DOHH2 (cell line): ENCODE measurements around the gene ZNF763.

Experiments
- H3F3A ChIP-seq: fragments of 200-600 bp; sonication (generic), shearing (Covaris generic); 2 replicates; pipeline ENCODE4 v1.6.0; 2016; ENCODE audit warnings: antibody characterized with exemption, mild to moderate bottlenecking; ENCODE audit not compliant: control insufficient read depth, insufficient read depth
- H3K27ac ChIP-seq: fragments of 200-600 bp; sonication (generic); 2 replicates; pipeline ENCODE4 v1.5.1; 2014; ENCODE audit warnings: low read depth, mild to moderate bottlenecking, low read length, moderate library complexity
- H3K27me3 ChIP-seq: fragments of 200-600 bp; sonication (generic); 2 replicates; pipeline ENCODE4 v1.6.1; 2014; ENCODE audit warnings: mild to moderate bottlenecking, low read length, mixed read lengths; ENCODE audit not compliant: control insufficient read depth
- H3K36me3 ChIP-seq: fragments of 200-600 bp; sonication (generic); 2 replicates; pipeline ENCODE4 v1.6.1; 2014; ENCODE audit warnings: mild to moderate bottlenecking, low read length, moderate library complexity, mixed read lengths; ENCODE audit not compliant: control insufficient read depth
- H3K4me1 ChIP-seq: fragments of 200-600 bp; sonication (generic); 2 replicates; pipeline ENCODE4 v1.6.1; 2014; ENCODE audit warnings: mild to moderate bottlenecking, low read length, mixed read lengths; ENCODE audit not compliant: control insufficient read depth
- H3K4me2 ChIP-seq: fragments of 200-600 bp; sonication (generic); 2 replicates; pipeline ENCODE4 v1.6.0; 2014; ENCODE audit warnings: mild to moderate bottlenecking, low read length, moderate library complexity
- H3K4me3 ChIP-seq: fragments of 200-600 bp; sonication (generic); 2 replicates; pipeline ENCODE4 v1.5.1; 2014; ENCODE audit warnings: mild to moderate bottlenecking, low read length, mixed read lengths
- H3K79me2 ChIP-seq: fragments of 200-600 bp; sonication (generic); 2 replicates; pipeline ENCODE4 v1.6.1; 2014; ENCODE audit warnings: mild to moderate bottlenecking, low read length, mixed read lengths; ENCODE audit not compliant: control insufficient read depth
- H3K9me2 ChIP-seq: fragments of 200-600 bp; sonication (generic); replicated peaks from 2 replicates; pipeline ENCODE4 v1.6.1; 2014; ENCODE audit warnings: mild to moderate bottlenecking, low read length, mixed read lengths; ENCODE audit not compliant: control insufficient read depth
- H3K9me3 ChIP-seq: fragments of 200-600 bp; sonication (generic); 2 replicates; pipeline ENCODE4 v1.6.1; 2014; ENCODE audit warnings: antibody characterized with exemption, low read length, mixed read lengths; ENCODE audit not compliant: control insufficient read depth, insufficient read depth
- H4K20me1 ChIP-seq: fragments of 200-600 bp; sonication (generic); 2 replicates; pipeline ENCODE4 v1.6.0; 2014; ENCODE audit warnings: low read depth, mild to moderate bottlenecking, antibody characterized with exemption, low read length, moderate library complexity; ENCODE audit not compliant: control insufficient read depth, insufficient read depth
- EZH2phosphoT487 ChIP-seq: fragments of 200-600 bp; sonication (generic); IDR thresholded peaks from 2 replicates; pipeline ENCODE4 v1.6.1; 2017; ENCODE audit warnings: borderline replicate concordance, mild to moderate bottlenecking, antibody characterized with exemption, low read length, moderate library complexity, mixed read lengths
- TF ChIP-seq, protein P1 (sequence below): fragments of 200-600 bp; sonication (generic); IDR thresholded peaks from one replicate; pipeline ENCODE4 v1.5.1; 2014; ENCODE audit warnings: antibody characterized with exemption, mild to moderate bottlenecking, low read depth, low read length; ENCODE audit not compliant: poor library complexity, severe bottlenecking

Gene ZNF763

DNA sequence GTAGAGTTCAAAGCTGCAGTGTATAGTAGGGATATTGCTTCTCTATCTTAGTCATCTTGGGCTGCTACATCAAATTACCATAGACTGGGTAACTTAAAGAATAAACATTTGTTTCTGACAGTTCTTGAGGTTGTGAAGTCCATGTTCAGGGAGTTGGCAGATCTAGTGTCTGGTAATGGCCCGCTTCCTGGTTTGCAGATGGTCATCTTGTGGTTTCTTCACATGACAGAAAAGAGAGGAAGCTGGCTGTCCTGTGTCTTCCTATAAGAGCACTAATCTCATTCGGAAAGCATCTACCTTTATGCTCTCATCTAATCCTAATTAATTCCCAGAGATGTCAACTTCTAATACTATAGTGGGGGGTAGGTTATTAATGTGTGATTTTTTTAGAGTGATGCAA, 6.2 kb downstream of the ZNF763 start:
- H3K4me2 ChIP-seq = no peak overlapping the region
- H3K36me3 ChIP-seq = no peaks in the 10 kb centered on the region
- TF ChIP-seq, protein P1, sequence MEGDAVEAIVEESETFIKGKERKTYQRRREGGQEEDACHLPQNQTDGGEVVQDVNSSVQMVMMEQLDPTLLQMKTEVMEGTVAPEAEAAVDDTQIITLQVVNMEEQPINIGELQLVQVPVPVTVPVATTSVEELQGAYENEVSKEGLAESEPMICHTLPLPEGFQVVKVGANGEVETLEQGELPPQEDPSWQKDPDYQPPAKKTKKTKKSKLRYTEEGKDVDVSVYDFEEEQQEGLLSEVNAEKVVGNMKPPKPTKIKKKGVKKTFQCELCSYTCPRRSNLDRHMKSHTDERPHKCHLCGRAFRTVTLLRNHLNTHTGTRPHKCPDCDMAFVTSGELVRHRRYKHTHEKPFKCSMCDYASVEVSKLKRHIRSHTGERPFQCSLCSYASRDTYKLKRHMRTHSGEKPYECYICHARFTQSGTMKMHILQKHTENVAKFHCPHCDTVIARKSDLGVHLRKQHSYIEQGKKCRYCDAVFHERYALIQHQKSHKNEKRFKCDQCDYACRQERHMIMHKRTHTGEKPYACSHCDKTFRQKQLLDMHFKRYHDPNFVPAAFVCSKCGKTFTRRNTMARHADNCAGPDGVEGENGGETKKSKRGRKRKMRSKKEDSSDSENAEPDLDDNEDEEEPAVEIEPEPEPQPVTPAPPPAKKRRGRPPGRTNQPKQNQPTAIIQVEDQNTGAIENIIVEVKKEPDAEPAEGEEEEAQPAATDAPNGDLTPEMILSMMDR = no peak
- TF ChIP-seq EZH2phosphoT487 = no peak
- H3K9me2 ChIP-seq = no peaks in the 10 kb centered on the region
- peaks cover 4% of the 10 kb centered on the region; the same call in 1 of the 2 replicates for H3K9me3 ChIP-seq
- no peak overlapping the region for H3K27ac ChIP-seq
- no peaks in the 10 kb centered on the region for H3F3A ChIP-seq
- H3K79me2 ChIP-seq = no peaks in the 10 kb centered on the region
- no peaks in the 10 kb centered on the region for H3K27me3 ChIP-seq
- no peaks in the 10 kb centered on the region for H3K4me1 ChIP-seq
- no peaks in the 10 kb centered on the region for H4K20me1 ChIP-seq
- no peak overlapping the region for H3K4me3 ChIP-seq

DNA sequence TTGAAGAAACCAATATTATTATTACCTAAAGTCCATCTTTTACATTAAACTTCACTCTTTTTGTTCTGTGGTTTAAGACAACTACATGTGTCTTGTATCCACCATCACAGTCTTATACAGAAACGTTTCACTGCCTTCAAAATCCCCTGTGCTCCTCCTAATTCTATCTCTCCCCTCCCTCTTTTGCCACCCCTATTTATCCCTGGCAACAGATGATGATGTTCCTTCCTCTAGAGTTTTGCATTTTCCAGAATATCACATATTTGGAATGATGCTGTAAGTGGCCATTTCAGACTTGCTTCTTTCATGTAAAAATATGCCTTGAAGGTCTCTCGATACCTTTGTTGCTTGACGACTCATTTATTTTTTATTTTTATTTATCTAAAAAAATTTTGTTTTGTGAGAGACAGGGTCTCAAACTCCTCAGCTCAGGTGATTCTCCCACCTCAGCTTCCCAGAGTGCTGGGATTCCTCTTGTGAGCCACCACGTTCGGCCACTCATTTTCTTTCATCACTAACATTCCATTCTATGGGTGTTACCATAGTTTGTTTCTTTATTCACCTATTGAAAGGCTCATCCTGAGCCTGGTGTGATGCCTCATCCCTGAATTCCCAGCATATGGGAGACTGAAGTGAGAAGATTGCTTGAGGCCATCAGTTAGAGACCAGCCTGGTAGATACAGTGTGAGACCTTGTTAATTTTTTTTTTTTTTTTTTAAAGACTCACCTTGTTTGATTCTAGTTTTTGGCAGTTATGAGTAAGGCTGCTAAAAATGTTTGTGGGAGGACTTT, 8.4 kb downstream of the ZNF763 start:
- Histone ChIP-seq H3K79me2 (no peaks in the 10 kb centered on the region), H3K27me3 (no peaks in the 10 kb centered on the region), H3K4me3 (no peak overlapping the region), H3K4me2 (no peak overlapping the region), H3K9me3 (peaks cover 16% of the 10 kb centered on the region; the same call in 1 of the 2 replicates), H3K4me1 (no peaks in the 10 kb centered on the region), H3K36me3 (peaks cover under 1% of the 10 kb centered on the region; the same call in 1 of the 2 replicates), H3F3A (no peaks in the 10 kb centered on the region), H4K20me1 (no peaks in the 10 kb centered on the region), H3K27ac (no peak overlapping the region), H3K9me2 (no peaks in the 10 kb centered on the region)
- TF ChIP-seq EZH2phosphoT487 = no peak
- TF ChIP-seq, protein P1 = no peak

DNA sequence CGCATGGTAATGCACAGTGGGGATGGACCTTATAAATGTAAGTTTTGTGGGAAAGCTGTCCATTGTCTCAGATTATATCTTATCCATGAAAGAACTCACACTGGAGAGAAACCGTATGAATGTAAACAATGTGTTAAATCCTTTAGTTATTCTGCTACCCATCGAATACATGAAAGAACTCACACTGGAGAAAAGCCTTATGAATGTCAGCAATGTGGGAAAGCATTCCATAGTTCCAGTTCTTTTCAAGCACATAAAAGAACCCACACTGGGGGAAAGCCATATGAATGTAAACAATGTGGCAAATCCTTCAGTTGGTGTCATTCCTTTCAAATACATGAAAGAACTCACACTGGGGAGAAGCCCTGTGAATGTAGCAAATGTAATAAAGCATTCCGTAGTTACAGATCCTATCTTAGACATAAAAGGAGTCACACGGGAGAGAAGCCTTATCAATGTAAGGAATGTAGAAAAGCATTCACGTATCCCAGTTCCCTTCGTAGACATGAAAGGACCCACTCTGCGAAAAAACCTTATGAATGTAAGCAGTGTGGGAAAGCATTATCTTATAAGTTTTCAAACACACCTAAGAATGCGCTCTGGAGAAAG, 13.8 kb downstream of the ZNF763 start:
- H3K4me3 ChIP-seq = no peak overlapping the region
- no peak overlapping the region for H3K27ac ChIP-seq
- H3K27me3 ChIP-seq = no peaks in the 10 kb centered on the region
- H4K20me1 ChIP-seq = no peaks in the 10 kb centered on the region
- H3K4me2 ChIP-seq = no peak overlapping the region
- H3K9me3 ChIP-seq = peaks cover 57% of the 10 kb centered on the region
- no peaks in the 10 kb centered on the region for H3F3A ChIP-seq
- H3K4me1 ChIP-seq = peaks cover 6% of the 10 kb centered on the region; the same call in 1 of the 2 replicates
- no peak for TF ChIP-seq EZH2phosphoT487
- TF ChIP-seq, protein P1 = no peak
- no peaks in the 10 kb centered on the region for H3K9me2 ChIP-seq
- no peaks in the 10 kb centered on the region for H3K79me2 ChIP-seq
- H3K36me3 ChIP-seq = peaks cover 8% of the 10 kb centered on the region
